ENCODE results near the gene TRH. TPM values are rescaled to one million over a fixed set of nuclear protein-coding genes. Genes with fewer than 3 reads are reported as not detected.
A peak's percentile ranks its signal among the peaks of the same experiment; 100 is the strongest.

Gene TRH
- polyA plus RNA-seq (2013, experiment 1 of 2; ENCODE audit: insufficient read length): 0.37 TPM
- 0.26 TPM for polyA plus RNA-seq (2013, experiment 2 of 2; ENCODE audit: insufficient read length)

DNA sequence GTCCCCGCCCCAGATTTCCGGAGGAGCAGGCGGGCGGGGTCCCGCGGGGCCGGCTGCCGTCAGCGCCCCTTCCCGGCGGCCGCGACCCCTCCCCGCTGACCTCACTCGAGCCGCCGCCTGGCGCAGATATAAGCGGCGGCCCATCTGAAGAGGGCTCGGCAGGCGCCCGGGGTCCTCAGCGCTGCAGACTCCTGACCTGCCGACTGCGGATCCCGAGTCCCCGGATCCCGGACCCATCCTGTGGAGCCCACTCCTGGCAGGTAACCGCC is at the start of gene TRH:
Gene TRH (plus strand): TSS at position 157 of the 269 bp plus-strand sequence. CDS start 1,097 bp downstream, outside the sequence.
- no peak for DNase-seq

- DNase-seq: no peak
These were observed 47.4 kb upstream of the TRH start for GRCh38 chr3:129927072-129927471.

DNA sequence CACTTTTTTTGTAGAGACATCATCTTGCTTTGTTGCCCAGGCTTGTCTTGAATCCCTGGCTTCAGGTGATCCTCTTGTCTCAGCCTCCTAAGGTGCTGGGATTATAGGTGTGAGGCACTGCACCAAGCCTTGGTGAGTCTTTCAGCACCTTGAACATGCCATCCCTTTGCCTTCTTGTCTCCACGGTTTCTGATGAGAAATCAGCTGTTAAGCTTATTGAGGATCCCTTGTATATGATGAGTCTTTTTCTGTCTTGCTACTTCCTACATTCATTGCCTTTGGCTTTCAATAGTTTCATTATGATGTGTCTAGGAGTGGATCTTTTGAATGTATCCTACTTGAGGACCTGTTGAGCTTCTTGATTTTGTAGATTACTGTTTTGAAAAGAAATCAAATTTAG is 45.1 kb upstream of the TRH start:
- no peak for DNase-seq

DNA sequence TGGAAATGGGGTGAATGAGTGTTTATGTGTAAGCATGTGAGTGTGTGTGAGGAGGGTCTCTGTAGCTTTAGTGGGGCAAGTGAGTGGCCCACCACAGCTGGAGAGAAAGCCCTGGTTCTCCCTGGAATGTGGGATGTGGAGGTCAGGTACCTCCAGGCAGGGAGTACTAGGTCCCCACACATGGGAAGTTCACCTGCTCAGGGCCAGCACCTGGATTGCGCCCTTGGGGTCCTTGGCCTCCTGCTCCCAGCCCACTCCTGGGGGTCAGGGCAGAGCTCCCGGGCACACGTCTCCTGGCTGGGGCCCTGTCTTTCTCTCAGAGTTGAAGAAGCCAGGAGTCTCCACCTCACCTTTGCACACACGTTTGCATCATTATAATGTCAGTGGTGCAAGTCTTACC is 41.0 kb upstream of the TRH start:
- no peak for DNase-seq

DNA sequence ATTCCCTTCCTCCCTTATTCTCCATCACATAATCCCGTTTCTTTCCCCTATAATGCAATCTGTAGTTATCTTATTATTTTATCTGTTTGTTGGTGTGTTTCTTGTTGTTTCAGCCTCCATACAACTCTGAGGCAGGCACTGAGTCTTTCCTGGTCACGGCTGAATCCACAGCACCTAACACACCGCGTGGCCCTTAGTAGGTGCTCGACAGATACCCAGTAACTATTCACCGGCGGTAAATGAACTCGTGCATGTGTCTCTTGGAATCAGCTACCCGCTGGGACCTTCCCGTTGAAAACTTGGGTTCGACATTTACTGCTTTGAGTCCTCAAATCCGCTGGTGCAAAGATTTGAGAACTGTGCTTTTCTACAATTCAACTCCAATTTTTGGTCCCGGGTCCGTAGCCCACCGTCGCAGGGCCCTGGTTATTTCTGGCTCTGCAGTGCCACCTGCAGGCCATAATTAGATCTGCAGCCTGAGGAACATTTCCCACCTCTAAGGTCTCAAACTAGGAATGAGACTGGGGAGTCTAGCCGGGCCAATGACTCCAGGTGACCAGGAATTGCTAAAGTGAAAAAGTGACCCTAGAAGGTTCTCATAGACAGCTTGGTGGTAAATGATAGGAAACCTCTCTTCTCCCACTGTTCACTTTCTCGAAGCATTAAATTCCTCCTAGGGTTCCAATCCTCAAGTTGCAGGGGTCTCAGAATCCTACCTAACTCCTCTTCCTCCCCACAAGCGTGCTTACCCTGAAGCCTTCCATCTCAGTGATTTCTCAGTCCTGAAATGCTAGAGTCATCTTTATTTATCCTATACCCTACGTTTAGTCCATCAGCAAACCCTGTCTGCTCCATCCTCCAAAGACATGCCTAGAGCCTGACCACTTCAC is 40.0 kb upstream of the TRH start:
- DNase-seq: peak; percentile 20

- peak; percentile 65 for DNase-seq
These were observed 37.8 kb upstream of the TRH start for GRCh38 chr3:129936757-129937156.

DNA sequence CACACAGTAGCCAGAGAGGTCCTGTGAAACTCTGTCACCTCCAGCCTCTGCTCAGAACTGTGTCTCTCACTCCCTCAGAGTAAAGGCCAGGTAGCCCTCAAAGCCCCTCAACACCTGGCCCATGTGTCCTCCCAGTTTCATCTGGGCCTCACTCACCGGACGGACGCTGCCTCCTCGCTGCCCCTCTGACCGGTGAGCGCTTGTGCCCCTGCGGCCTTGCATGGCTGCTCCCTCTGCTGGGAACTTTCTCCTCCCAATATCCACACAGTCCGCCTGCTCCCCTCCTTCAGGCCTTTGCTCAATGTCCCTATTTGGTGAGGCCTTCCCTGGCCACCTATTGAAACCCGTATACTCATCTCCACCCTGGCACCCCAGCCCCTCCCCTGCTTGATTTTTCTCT is 36.8 kb upstream of the TRH start:
- no peak for DNase-seq

- no peak for DNase-seq
These were observed 36.2 kb upstream of the TRH start for GRCh38 chr3:129938140-129938930.

- no peak for DNase-seq
These were observed 34.4 kb upstream of the TRH start for GRCh38 chr3:129940086-129940485.

- DNase-seq: peak; percentile 42
These were observed 32.2 kb upstream of the TRH start for GRCh38 chr3:129942296-129942695.

DNA sequence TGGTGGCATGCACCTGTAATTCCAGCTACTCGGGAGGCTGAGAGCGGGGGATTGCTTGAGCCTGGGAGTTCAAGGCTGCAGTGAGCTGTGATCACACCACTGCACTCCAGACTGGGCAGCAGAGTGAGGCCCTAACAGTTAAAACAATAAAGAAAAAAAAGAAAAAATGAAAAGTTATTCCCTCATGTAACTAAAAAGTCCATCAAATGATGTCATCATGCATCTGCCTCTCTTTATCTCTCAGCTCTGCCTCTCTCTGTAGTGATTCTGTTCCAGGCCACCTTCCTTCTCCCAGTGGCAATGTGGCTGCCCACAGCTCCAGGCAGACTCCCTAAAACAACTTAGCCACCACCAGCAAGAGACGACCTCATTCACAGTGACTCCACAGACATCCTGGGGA is 31.5 kb upstream of the TRH start:
- DNase-seq: no peak

DNA sequence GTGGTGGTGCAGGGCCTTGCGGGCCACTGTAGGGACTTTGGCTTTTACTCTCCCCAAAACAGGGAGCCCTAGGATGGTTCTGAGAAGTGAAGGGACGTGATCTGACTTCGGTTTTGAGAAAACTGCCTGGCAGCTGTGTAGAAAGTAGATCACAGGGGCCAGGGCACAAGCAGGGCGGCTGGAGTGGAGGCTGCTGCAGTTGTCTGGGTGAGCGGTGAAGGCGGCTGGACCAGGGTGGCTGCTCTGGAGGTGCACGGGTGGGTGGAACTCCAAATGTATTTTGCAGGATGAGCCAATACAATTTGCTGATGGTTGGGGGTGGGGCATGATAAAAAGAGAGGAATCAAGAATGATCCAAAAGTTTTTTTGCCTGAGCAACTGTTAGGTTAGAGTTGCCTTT is 29.8 kb upstream of the TRH start:
- no peak for DNase-seq

DNA sequence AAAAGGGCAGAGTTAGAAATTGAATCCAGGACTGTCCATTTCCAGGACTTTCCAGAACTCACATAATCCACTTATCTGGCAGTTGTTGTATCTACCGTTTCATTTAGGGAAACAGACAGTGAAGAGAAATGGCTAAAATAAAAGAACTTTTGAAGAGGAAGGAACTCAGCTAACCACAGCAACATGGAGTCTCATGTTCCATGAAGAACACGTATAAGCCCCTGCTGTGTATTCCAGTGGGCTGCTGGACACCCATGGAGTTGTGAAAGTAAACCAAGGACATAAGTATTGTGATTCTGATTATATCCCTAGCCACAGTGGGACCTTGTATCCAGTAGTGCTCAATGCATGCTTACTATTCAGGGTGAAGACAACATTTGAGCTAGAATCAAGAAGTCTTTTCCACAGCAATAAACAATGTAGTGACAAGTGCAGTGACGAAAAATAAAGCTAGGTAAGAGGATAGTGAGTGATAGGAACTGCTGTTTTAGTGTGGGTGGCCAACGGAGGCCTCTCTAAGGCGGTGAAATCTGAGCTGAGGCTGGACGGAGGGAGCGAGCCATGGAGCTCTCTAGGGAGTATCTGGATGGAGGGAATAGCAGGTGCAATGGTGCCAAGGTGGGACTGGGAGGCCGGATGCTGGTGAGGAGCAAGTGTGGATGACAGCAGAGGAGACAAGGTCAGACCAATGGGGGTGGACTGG is 26.8 kb upstream of the TRH start:
- DNase-seq: no peak

GRCh38 chr3:129950318-129951046 is 24.0 kb upstream of the TRH start:
- no peak for DNase-seq

- DNase-seq: no peak
These were observed 21.8 kb upstream of the TRH start for GRCh38 chr3:129952556-129953355.

DNA sequence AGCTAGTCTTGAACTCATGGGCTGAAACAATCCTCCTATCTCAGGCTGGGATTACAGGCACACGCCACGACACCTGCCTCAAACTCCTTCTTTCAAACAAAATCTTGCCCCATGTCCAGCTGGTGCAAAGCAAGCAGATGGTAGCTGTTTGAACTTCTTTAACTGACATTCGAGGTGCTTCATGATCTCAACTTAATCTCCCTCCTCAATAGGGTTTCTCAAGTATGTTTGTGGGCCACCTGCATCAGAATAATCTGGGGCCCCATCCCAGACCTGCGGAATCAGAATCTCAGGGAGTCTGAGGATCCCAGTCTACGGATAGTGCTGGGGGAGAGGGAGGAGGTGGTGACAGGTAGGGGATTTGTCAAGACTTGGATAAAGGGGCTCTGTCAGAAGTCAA is 20.9 kb upstream of the TRH start:
- no peak for DNase-seq

DNA sequence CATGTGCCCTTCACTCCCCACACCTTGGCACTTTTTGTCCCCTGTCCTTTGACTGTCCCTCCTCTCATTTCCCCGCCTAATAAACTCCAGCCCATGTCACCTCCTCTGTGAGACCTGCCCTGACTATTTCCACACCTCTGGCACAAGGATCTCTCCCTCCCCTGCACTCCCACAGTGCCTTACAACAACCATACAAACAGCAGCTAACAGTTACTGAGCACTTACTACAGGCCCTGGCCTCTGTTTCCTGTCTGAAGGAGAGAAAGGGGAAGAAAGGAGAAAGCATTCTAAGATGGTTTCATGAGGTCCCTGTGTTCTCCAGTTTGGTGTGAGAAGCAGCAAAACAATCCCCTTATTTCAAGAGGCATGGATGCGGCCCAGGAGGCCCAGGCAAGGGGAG is 20.0 kb upstream of the TRH start:
- DNase-seq: no peak

DNA sequence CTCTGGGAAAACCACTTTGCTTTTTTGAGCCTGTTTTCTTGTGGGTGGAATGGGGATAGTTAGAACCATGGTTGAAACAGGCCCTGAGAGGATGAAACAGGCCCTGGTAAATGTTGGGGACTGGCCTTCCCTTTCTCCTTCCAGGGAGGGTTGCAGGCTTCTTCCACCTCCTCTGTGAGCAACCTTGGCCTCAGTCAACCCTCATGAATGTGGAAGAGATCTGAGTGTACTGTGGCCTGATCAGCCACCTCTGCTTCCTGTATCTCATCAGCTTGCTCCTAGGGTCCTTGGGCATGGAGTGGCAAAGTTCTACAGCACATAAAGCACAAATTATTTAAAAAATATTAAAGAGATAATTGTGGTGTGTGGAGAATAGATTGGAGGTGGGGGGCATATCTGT is 17.6 kb upstream of the TRH start:
- no peak for DNase-seq

DNA sequence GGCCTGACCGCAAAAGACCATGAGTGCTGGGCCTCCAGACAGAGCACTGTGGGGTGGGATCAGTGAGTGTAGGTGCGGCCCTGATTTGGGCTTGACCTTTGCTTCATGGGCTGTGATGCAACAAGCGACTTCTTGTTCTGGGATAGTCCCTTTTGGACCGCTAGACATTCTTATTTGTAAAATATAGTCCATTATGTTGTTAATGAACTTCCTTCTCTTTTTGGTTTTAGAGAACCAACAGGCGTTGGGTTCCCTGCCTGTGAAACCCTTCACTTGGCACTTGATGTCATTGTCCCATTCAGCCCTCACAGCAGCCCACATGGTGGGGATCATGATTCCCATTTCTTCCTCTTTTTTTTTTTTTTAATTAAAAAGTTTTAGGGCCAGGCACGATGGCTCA is 15.8 kb upstream of the TRH start:
- no peak for DNase-seq

DNA sequence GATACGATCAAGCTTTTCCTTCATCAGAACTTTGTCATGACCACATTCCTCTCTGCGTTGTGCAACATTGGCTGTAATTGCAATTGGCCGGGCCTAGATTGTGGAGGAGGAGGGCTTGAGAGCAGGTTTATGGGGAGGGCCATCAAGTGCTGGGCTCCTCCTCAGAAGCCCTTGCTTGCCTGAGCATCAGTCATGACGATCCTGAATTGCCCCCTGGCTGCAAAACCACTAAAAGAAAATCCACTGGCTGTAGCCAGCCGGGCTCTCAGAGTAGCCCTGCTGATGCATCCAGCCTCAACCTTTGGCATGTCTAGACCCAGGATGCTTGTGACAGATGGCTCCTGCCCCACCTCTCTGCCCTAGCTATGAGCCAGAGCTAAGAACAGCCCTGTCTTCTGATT is 13.4 kb upstream of the TRH start:
- no peak for DNase-seq

DNA sequence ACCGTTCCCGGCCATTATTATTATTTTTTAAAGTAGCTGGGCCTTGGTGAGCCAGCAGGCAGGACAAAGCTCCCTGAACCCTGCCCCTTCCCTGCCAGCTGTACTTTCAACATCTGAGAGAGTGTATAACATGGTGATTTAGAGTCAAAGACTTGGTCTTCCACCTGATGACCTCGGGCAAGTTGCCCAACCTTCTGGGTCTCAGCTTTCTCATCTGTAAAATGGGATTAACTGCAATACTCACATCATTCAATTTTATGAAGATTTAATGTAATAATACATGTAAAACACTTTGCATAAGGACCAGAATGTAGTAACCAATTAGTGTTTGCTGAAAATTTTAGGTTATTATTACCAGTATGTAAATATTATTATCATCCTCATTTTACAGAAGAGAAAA is 11.9 kb upstream of the TRH start:
- DNase-seq: no peak

DNA sequence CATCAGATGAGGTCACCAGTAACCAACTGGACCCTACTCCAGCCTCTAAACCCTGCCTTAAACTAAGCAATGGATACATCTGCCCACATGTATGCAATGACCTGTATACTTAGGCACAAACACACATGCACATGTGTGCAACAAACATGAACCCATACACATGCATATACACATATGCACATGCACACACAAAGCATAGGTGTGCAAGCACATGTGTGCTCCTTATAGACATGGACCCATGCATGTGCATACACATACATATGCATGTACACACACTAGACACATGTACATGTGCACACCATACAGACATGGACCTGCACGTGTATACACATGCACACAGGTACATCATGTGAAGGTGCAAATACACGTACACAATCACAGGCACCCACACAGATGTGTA is 8.6 kb upstream of the TRH start:
- no peak for DNase-seq
